Sigmoid colon (tissue), 3 donors: Measurements from ENCODE around the gene GRID1.

Experiments used
- POLR2A ChIP-seq, 2 donors: fragments of 450-650 bp; IDR thresholded peaks; one replicate each; pipeline ENCODE4 v1.6.1; 2016; ENCODE audit warnings: antibody characterized with exemption in 2 of 2, mild to moderate bottlenecking in 2 of 2, moderate library complexity in 2 of 2
- TF ChIP-seq, protein P1 (sequence below), 4 experiments: fragments of 450-650 bp in 3 of 4; fragments of 200-600 bp in 1 of 4; IDR thresholded peaks; one replicate each; pipeline ENCODE4 v1.5.1; 2016 to 2019; ENCODE audit warnings: antibody characterized with exemption in 4 of 4, mild to moderate bottlenecking in 3 of 4, moderate library complexity in 2 of 4

GRCh38 chr10:86329093-86329710 lies 37.4 kb downstream of the GRID1 start:
- TF ChIP-seq, protein P1, sequence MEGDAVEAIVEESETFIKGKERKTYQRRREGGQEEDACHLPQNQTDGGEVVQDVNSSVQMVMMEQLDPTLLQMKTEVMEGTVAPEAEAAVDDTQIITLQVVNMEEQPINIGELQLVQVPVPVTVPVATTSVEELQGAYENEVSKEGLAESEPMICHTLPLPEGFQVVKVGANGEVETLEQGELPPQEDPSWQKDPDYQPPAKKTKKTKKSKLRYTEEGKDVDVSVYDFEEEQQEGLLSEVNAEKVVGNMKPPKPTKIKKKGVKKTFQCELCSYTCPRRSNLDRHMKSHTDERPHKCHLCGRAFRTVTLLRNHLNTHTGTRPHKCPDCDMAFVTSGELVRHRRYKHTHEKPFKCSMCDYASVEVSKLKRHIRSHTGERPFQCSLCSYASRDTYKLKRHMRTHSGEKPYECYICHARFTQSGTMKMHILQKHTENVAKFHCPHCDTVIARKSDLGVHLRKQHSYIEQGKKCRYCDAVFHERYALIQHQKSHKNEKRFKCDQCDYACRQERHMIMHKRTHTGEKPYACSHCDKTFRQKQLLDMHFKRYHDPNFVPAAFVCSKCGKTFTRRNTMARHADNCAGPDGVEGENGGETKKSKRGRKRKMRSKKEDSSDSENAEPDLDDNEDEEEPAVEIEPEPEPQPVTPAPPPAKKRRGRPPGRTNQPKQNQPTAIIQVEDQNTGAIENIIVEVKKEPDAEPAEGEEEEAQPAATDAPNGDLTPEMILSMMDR (IDR thresholded peaks at IDR 0.05) = no peak
- TF ChIP-seq POLR2A (IDR thresholded peaks at IDR 0.05) = no peak
